IPS-11a (cell line): ENCODE results near the gene USF3.

Source experiments
- H3K4me3 ChIP-seq: one replicate; pipeline ENCODE4 v1.5.1; 2013; ENCODE audit warnings: low read depth, low read length, control low read depth

The USF3 gene

DNA sequence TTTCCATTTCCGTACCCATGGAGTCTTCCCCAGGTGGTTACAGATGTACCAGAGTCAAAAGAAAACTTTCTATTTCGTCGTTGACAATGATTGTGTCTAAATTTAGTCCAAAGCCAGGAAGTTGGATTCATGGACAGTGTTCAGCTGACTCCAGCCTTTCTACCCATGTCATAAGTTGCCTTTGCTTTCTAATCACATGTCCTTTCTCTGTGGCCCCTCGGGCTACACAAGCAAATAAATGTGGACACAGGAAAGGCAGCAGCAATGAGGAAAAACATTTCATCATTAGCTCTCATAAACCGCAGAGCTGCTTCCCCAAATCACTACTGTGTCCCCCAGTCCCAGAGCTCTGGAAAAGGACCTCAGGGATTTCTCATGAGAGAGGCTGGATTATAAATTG lies 82.0 kb downstream of the USF3 start:
- no peak overlapping the region for H3K4me3 ChIP-seq

DNA sequence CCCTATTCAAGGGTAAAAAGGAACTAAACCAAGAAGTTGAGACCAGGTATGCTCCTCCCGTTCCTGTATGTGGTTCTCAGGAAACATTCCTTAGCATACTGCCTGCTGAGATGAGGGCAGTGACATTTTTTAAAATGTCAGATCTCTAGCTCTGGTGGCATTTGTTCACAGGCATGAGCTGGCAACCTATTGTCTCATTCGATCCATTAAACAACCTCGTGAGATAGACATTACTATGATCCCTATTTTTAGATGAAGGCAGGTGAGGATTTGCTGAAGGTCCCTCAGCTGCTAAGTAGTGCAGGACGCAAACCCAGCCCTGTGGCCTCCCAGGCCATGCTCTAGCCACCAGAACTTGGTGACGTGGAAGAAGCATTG lies 89.2 kb downstream of the USF3 start:
- H3K4me3 ChIP-seq = no peak overlapping the region

DNA sequence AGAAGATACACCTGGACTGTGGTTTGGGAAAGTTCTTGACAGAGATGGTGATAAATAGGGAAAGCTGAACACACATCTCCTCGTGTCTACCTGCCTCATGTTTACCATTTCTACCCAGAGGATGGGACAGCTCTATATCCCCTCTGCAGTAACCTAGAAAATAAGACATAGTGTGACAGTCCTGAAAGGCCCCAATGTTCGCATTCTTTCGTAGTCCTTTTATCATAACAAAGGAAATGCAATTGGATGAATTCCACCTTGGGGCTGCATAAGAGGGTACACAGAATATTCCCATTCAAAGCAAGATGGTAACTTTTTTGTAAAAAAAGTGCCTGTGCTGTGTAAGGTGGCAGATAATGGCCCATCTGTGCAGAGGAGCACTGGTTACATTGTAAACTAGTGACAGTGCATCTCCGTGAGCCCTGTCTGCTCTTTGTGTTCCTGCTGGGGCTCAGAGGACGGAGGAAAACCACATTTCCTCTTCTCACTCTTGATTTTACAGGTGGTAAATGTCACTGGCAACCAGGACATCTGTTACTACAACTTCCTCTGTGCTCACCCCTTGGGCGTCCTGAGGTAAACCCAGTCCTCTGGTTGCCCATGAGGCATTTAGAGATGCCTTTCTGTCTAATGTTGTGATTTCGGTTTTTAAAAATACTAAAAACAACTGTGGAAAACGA lies 89.8 kb downstream of the USF3 start:
- no peak overlapping the region for H3K4me3 ChIP-seq

DNA sequence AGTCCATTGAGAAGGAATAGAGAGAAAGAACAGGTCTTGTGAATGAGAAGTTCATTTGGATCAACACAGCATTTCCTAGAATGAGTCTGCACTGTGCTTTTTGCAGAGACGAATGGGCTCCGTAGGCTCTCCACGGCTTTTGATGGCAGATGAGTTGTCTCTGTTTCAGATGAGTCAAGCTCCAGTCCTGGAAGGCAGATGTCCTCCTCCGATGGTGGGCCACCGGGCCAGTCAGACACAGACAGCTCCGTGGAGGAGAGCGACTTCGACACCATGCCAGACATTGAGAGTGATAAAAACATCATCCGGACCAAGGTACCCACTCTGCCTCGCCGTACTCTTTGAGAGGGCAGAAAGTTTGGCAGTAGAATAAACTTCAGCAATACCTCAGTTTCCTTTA lies 93.6 kb downstream of the USF3 start:
- H3K4me3 ChIP-seq = no peak overlapping the region

DNA sequence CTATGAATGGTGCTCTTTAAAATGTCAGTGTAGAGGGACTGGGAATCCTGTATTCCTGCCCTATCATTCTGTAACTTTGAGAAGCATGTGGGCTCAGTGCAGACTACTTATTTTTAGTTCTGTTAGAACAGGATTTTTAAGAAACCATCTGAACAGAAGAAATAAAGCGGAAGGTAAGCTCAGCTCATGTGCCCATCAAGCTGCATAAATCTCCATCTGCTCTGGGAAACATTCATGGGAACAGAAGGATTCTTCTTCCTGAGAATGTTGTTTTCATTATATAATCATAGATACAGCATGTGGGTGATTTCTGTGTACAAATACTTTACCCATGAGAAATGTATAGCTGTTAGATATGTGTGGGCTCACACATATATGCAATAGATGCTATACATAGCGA lies 94.2 kb downstream of the USF3 start:
- no peak overlapping the region for H3K4me3 ChIP-seq

DNA sequence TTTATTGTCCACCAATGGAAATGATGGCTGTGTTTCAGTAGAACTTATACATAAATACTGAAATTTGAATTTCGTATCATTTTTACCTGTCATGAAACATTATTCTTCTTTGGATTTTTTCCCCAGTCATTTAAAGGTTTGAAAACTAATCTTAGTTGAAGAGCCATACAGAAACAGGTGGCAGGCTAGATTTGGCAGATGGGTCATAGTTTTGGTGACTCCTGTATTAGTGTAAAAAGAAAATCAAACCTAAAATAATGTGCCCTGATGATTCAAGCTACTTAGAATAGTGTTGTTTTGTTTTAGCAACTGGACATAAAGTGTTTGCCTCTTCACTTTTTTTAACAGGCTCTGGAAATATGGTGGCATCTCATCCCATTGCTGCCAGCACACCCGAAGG lies 95.2 kb downstream of the USF3 start:
- H3K4me3 ChIP-seq = no peak overlapping the region

DNA sequence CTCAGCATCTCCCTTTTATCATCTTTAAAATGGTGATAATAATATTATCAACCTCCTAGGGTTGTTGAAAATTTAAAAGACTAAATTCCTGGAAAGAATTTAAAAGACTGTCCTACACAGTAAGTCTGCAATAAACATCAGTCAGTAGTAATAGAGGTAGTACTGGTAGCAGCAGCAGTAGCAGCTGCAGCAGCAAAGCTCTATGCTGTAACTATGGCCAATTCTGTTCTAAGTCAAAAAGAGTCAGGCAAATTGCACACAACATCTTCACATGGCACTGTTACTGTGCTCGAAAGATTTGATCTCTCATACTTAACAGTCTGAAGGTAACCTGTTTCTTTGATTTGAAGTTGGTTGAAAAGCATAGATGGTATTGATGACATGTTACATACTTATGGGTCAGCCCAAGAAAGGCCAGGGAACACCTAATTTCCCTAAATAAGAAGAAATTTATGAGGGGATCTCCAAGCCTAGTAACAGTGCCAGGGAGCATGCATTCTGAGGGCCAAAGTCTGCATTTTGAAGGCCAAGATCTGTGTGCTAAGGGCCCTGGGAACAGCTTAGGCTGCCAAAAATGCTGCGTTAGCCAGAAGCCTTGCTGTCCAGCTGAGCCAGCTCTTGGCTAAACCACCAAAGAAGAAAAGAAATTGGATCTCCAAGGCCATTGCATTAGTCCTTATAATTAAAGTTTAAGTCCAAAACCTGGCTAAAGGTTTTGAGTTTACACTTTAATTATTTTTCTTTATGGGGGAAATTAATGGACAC lies 95.8 kb downstream of the USF3 start:
- no peak overlapping the region for H3K4me3 ChIP-seq
